GM12878 (cell line): ENCODE data around the gene IRF2BP1.

Experiments
- CREM ChIP-seq: IDR thresholded peaks from 2 replicates; pipeline ENCODE4 v1.6.1; 2014; ENCODE audit warnings: antibody characterized with exemption, low read depth
- CTCF ChIP-seq, 3 experiments: IDR thresholded peaks in 2 of 3; conservative IDR thresholded peaks in 1 of 3; 2 replicates each; pipeline ENCODE4 v1.5.1; 2011; ENCODE audit warnings: low read depth in 3 of 3, low read length in 3 of 3, mild to moderate bottlenecking in 3 of 3, control low read depth in 2 of 3, moderate library complexity in 2 of 3, inconsistent platforms in 1 of 3, mixed read lengths in 1 of 3; ENCODE audit not compliant: control insufficient read depth in 2 of 3, insufficient read depth in 1 of 3; ENCODE audit errors: extremely low read depth in 1 of 3
- EZH2 ChIP-seq: IDR thresholded peaks from 2 replicates; pipeline ENCODE4 v1.6.1; 2012; ENCODE audit warnings: low read depth, mild to moderate bottlenecking, control low read depth, inconsistent platforms, low read length, borderline replicate concordance; ENCODE audit not compliant: control insufficient read depth
- MEF2B ChIP-seq: fragments of 450-650 bp; IDR thresholded peaks from 2 replicates; pipeline ENCODE4 v1.6.1; 2018; ENCODE audit warnings: mild to moderate bottlenecking, moderate library complexity; ENCODE audit not compliant: partially characterized antibody, poor library complexity, severe bottlenecking
- MTA3 ChIP-seq: IDR thresholded peaks from 2 replicates; pipeline ENCODE4 v1.6.1; 2012; ENCODE audit warnings: low read length, inconsistent platforms, borderline replicate concordance
- NFYA ChIP-seq: IDR thresholded peaks from 2 replicates; pipeline ENCODE4 v1.6.1; 2011; ENCODE audit warnings: low read depth, mild to moderate bottlenecking, low read length, improper control_type of control experiment, borderline replicate concordance
- PKNOX1 ChIP-seq: fragments of 450-650 bp; IDR thresholded peaks from 2 replicates; pipeline ENCODE4 v1.6.1; 2016; ENCODE audit warnings: mild to moderate bottlenecking
- POLR2A ChIP-seq: IDR thresholded peaks from 2 replicates; pipeline ENCODE4 v1.6.1; 2011; ENCODE audit warnings: low read depth, mild to moderate bottlenecking, low read length
- POU2F2 ChIP-seq: IDR thresholded peaks from 3 replicates; pipeline ENCODE4 v1.6.1; 2011; ENCODE audit warnings: low read depth, mild to moderate bottlenecking, low read length, borderline replicate concordance
- RFX5 ChIP-seq: IDR thresholded peaks from 2 replicates; pipeline ENCODE4 v1.6.1; 2011; ENCODE audit warnings: low read depth, low read length, improper control_type of control experiment
- TAF1 ChIP-seq: IDR thresholded peaks from 2 replicates; pipeline ENCODE4 v1.6.1; 2011; ENCODE audit warnings: mild to moderate bottlenecking, low read depth, low read length, borderline replicate concordance
- YY1 ChIP-seq: IDR thresholded peaks from 2 replicates; pipeline ENCODE4 v1.6.1; 2011; ENCODE audit warnings: low read depth, mild to moderate bottlenecking, low read length

- TF ChIP-seq NFYA (no peak), YY1 (no peak), POU2F2 (no peak), POLR2A (no peak), PKNOX1 (no peak), CTCF (IDR thresholded peaks at IDR 0.05 in 2 of 3, conservative IDR thresholded peaks at IDR 0.05 in 1 of 3; ENCODE audit: control insufficient read depth in 2 of 3, extremely low read depth in 1 of 3, insufficient read depth in 1 of 3, low read depth in 3 of 3, low read length in 3 of 3) (no peak), MEF2B (no peak), TAF1 (no peak), MTA3 (no peak), EZH2 (no peak), CREM (no peak), RFX5 (no peak)
Observed at GRCh38 chr19:45918721-45919120, 32.8 kb upstream of the IRF2BP1 start.
